Ectodermal cell (in vitro differentiated cells): ENCODE results near the gene NSD1.

Experiments
- H3K27ac ChIP-seq: 2 replicates; pipeline ENCODE4 v1.7.0; 2013; ENCODE audit warnings: mild to moderate bottlenecking, low read depth, low read length; ENCODE audit not compliant: insufficient read depth, poor library complexity, severe bottlenecking
- H3K27me3 ChIP-seq: 2 replicates; pipeline ENCODE4 v1.7.0; 2013; ENCODE audit warnings: mild to moderate bottlenecking, low read length; ENCODE audit not compliant: insufficient read depth, control insufficient read depth, poor library complexity, severe bottlenecking
- H3K36me3 ChIP-seq: one replicate; pipeline ENCODE4 v1.7.0; 2013; ENCODE audit warnings: low read length; ENCODE audit not compliant: control insufficient read depth, insufficient read depth
- H3K4me1 ChIP-seq: one replicate; pipeline ENCODE4 v1.7.0; 2013; ENCODE audit warnings: low read length; ENCODE audit not compliant: control insufficient read depth, insufficient read depth
- H3K4me3 ChIP-seq: 2 replicates; pipeline ENCODE4 v1.7.0; 2013; ENCODE audit warnings: low read depth, low read length, control low read depth; ENCODE audit not compliant: insufficient read depth
- H3K9me3 ChIP-seq: 2 replicates; pipeline ENCODE4 v1.7.0; 2013; ENCODE audit warnings: mild to moderate bottlenecking, low read length, moderate library complexity; ENCODE audit not compliant: control insufficient read depth
- WGBS, 2 experiments: methylation state at CpG; one replicate each; pipeline ENCODE4 v1.1.7; 2013; ENCODE audit warnings: missing lambda C conversion rate in 2 of 2; 5-methylcytosine and 5-hydroxymethylcytosine counted together

NSD1 gene

DNA sequence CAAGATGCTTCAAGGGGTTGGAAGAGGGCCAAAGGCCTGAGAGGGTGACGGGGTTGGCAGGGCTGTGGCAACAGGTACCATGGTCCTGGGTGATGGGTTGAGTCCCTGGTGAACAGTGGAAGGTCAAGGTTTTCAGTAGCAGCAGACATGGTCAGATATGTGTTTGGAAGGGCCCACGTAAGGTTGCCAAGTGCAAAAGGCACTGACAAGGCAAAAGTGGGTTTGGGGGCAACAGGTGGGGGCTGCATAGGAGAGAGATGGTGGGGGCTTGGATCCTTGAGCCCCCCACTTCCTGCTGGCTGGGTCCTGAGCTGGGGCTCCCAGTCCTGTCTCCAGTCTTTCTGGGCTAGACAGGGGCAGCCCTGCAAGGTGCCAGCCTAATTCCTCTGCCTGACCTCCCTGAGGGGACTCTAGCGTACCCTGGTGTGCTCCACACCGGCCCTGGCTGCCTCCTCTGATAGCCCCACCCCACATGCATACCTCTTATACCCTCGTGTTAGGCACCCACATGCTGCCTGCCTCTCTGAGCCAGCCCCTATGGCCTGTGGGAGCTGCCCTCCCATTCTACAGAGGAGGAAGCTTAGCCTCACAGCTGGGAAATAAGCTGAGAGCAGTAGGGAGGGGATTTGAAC, 20.9 kb upstream of the NSD1 start:
- Histone ChIP-seq H3K9me3 (no peaks in the 10 kb centered on the region), H3K27me3 (no peaks in the 10 kb centered on the region), H3K4me3 (no peak overlapping the region), H3K4me1 (no peaks in the 10 kb centered on the region), H3K36me3 (no peaks in the 10 kb centered on the region), H3K27ac (no peak overlapping the region)
- 74 to 78% methylated on average over 5 of the region's 5 CpGs for WGBS, 2 experiments

DNA sequence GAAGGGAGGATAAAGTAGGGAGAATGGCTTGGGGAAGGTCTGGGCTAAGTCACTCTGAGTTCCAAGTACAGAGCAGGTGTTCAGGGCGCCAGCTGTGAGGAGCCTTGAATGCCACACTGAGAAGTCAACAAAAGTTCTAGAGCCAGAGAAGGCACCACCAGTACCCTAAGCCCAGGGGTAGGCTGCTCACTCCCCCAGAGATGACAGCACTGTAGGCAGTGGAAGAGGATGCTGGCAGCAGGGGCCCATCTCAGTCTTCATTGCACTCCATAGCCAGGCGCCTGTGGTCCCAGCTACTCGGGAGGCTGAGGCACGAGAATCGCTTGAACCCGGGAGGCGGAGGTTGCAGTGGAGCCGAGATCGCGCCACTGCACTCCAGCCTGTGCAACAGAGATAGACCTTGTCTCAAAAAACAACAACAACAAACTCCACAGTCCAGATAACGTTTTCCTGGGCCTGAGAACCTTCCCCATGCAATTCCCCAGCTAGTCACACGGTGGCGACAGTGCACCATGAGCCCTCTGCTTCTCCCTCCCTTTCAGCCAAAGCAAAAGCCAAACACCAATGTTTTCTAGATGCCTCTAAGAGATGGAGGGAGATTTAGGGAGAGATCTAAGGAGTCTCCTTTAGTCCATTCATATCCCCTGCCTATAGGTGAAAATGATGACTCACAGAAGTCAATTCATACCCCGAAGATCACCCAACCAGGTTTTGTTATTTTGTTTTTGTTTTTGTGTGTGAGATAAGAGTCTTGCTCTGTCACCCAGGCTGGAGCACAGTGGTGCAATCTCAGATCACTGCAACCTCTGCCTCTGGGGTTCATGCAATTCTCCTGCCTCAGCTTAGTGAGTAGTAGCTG, 19.8 kb upstream of the NSD1 start:
- Histone ChIP-seq H3K36me3 (no peaks in the 10 kb centered on the region), H3K4me1 (no peaks in the 10 kb centered on the region), H3K9me3 (no peaks in the 10 kb centered on the region), H3K27ac (no peak overlapping the region), H3K27me3 (no peaks in the 10 kb centered on the region), H3K4me3 (no peak overlapping the region)
- 18 to 19% methylated on average over 14 of the region's 14 CpGs for WGBS, 2 experiments

DNA sequence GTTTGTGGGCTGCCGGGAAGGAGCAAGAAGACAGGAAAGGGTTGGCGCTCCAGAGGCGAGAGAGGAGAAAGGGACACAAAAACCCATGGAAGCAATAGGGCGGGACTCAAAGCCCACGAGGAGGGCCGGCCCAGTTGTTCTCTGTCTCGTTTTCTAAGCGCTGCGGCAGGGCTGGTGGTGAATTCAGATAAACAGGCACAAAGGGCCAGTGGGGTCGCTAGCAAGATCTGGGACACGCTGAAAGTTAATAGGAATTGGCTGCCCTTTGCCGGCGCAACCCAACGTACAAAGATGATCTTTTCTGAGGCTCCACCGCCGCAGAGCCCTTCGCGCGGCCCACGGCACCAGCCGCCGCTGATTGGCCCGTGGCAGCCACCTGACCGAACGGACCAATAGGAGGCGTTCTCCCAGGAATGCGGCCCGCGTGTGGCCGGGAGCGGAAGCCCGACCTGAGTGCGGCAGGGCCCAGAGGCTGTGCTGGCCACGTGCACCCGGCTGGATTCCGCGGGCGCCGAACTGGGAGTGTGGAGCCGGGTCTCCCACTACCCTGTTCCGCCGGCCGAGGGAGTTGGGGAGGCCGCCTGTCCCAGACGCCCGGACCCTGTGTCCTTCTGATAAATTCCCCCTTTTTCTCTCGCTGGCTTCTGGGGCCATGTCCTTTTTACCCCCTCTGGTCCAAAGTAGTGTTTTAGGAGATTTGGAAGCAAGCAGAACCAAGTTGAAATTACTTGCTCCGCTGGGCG, 16.8 kb upstream of the NSD1 start:
- no peaks in the 10 kb centered on the region for H3K27me3 ChIP-seq
- no peaks in the 10 kb centered on the region for H3K4me1 ChIP-seq
- H3K4me3 ChIP-seq: no peak overlapping the region
- 84 to 85% methylated on average over 49 of the region's 49 CpGs for WGBS, 2 experiments
- no peak overlapping the region for H3K27ac ChIP-seq
- no peaks in the 10 kb centered on the region for H3K36me3 ChIP-seq
- H3K9me3 ChIP-seq: no peaks in the 10 kb centered on the region

DNA sequence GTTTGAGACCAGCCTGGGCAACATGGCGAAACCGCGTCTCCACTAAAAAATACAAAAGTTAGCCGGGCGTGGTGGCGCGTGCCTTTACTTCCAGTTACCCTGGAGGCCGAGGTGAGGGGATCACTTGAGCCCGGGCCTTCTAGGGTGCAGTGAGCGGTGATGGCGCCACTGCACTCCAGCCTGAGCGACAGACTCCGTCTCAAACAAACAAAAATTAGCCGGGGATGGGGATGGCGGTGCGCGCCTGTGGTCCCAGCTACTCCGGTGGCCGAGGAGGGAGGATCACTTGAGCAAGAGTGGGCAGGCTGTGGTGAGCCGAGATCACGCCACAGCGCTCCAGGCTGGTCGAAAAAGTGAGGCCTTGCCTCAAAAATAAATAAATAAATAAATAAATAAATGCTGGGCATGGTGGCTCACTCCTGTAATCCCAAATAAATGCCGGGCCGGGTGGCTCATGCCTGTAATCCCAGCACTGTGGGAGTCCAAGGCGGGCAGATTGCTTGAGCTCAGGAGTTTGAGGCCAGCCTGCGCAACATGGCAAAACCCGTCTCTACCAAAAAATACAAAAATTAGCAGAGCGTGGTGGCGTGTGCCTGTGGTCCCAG, 16.0 kb upstream of the NSD1 start:
- 94 to 95% methylated on average over 29 to 30 of the region's 30 CpGs for WGBS, 2 experiments
- Histone ChIP-seq H3K9me3 (no peaks in the 10 kb centered on the region), H3K4me3 (no peak overlapping the region), H3K36me3 (no peaks in the 10 kb centered on the region), H3K4me1 (no peaks in the 10 kb centered on the region), H3K27me3 (no peaks in the 10 kb centered on the region), H3K27ac (no peak overlapping the region)

DNA sequence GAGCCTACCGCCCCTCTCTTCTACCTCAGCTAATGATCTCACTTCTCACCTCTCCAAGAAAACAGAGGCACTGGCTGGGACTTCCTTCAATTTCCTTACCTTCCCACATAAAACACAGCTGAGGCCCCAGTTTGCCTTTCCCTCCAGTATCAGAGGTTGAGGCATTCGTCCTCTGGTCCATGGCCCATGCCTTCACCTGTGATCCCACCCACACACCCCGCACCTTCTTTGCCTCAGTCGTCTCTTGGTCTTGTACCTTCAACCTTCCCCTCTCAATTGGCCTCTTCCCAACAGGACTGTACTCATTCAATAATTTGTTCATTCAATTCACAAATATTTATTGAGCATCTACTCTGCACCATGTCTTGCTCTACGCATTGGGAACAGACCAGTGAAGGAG, 11.0 kb upstream of the NSD1 start:
- WGBS, 2 experiments: 91 to 92% methylated on average over 5 of the region's 5 CpGs

DNA sequence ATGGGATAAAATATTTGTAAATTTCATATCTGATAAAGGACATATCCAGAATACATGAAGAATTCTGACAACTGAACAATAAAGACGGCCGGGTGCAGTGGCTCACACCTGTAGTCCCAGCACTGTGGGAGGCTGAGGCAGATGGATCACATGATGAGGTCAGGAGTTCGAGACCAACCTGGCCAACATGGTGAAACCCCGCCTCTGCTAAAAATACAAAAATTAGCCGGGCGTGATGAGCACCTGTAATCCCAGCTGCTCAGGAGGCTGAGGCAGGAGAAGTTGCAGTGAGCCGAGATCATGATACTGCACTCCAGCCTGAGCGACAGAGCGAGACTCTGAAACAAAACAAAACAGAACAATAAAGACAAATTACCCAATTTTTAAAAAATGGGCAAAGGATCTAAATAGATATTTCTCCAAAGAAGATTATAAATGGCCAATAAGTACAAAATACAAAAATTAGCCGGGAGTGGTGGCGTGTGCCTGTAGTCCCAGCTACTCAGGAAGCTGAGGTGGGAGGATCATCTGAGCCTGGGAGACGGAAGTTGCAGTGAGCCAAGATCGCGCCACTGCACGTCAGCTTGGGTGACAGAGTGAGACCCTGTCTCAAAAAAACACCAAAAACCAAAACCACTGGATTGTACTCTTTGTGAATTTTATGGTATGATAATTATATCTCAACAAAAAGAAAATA, 9.6 kb upstream of the NSD1 start:
- WGBS, 2 experiments: 92 to 94% methylated on average over 15 of the region's 15 CpGs
- Histone ChIP-seq H3K4me1 (no peaks in the 10 kb centered on the region), H3K27ac (no peak overlapping the region), H3K27me3 (no peaks in the 10 kb centered on the region), H3K4me3 (no peak overlapping the region), H3K9me3 (no peaks in the 10 kb centered on the region), H3K36me3 (no peaks in the 10 kb centered on the region)

More for the DNA sequence above, 11.0 kb upstream of the NSD1 start:
- H3K4me3 ChIP-seq: no peak overlapping the region
- H3K36me3 ChIP-seq: no peaks in the 10 kb centered on the region
- H3K4me1 ChIP-seq: no peaks in the 10 kb centered on the region
- H3K27me3 ChIP-seq: no peaks in the 10 kb centered on the region
- no peak overlapping the region for H3K27ac ChIP-seq
- H3K9me3 ChIP-seq: no peaks in the 10 kb centered on the region

DNA sequence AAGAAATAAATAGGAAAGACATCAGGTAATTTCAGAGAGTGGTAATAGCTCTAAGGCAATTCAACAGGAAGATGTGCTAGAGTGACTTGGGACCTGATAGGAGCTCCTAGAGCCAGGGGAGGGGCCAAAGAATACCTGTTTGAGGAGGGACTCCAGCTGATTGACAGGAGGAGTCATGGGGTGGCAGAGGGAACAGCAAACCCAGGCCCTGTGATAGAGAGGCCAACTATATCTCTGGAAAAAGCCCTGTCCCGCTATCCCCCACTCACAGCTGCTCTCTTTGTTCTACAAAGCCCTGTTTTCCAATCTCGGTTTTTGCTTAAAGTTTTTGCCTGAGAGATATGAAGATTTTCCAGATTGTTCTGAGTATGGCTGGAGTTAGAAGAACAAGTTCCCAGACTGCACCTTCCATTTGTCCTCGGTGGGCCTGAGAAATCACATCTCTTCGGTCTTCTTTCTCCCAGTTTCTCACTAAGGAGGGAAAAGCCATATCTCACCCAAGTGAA, 9.0 kb upstream of the NSD1 start:
- Histone ChIP-seq H3K4me3 (no peak overlapping the region), H3K27me3 (no peaks in the 10 kb centered on the region), H3K27ac (no peak overlapping the region), H3K4me1 (no peaks in the 10 kb centered on the region), H3K36me3 (no peaks in the 10 kb centered on the region), H3K9me3 (no peaks in the 10 kb centered on the region)
- 88 to 97% methylated on average over 3 to 4 of the region's 4 CpGs for WGBS, 2 experiments

DNA sequence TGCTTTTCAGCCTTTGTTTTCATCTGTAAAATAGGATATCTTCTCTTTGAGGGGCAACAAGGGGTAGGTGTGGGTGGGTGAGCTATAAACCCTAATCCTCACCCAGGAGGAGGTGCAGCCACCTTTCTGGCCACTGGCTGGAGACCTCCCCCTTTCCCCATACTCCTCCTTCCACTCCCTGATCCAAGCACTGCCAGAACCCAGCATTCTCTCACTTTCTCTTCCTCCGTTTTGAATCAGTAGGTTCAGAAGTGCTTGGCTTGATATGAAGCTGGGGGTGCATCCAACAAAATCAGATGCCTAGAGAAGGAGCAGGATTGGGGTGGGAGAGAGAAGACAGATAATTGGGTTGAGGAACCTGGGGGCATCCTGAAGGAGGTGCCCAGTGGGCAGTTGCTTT, 6.8 kb upstream of the NSD1 start:
- Histone ChIP-seq H3K27ac (no peak overlapping the region), H3K36me3 (no peaks in the 10 kb centered on the region), H3K4me1 (peaks cover 4% of the 10 kb centered on the region), H3K9me3 (no peaks in the 10 kb centered on the region), H3K4me3 (no peak overlapping the region), H3K27me3 (no peaks in the 10 kb centered on the region)
- WGBS, 2 experiments: 90 to 100% methylated on average over 1 of the region's 1 CpG

DNA sequence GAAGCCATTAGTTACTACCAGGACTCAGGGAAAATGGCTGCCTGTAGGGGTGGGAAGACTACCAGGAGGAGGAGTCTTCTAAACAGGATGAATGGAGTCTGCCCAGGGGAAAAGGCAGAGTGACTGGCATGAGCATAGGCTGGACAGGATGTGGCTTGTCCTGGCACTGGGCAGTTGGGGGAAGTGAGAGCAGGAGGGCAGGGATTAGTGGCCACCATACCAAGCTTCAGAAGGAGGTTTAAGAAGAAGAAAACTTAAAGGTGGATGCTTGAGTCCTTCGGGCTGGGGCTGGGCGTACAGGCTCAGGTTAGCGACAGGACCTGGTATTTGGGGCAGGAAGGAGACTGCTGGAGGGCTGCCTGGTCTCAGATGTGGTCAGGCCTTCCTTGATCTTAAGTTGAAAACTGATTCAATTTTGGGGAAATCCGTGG, 5.0 kb upstream of the NSD1 start:
- Histone ChIP-seq H3K27me3 (no peaks in the 10 kb centered on the region), H3K9me3 (no peaks in the 10 kb centered on the region), H3K4me3 (no peak overlapping the region), H3K4me1 (peaks cover 4% of the 10 kb centered on the region), H3K27ac (no peak overlapping the region), H3K36me3 (no peaks in the 10 kb centered on the region)
- WGBS, 2 experiments: 96 to 97% methylated on average over 4 of the region's 4 CpGs
